Activated naive CD8-positive, alpha-beta T cell treated with anti-CD3 and anti-CD28 coated beads, Interleukin-2, amount 10 ng/mL, durations not matched to agents 7 days and 5 days (primary cell): Measurements from ENCODE around the gene MARCHF5. TPM values are rescaled to one million over a fixed set of nuclear protein-coding genes. Genes with fewer than 3 reads are reported as not detected.
A peak's percentile ranks its signal among the peaks of the same experiment; 100 is the strongest.

Experiments used
- ATAC-seq: fragments of 150-1000 bp; cut with Tn5 transposase; one replicate; pipeline ENCODE4 v1.10.0; 2021; ENCODE audit warnings: low read depth, moderate library complexity
- POLR2A ChIA-PET: fragments of 350-600 bp; sonication (Branson Sonifier 250); formaldehyde crosslinking; loops from one replicate; lab custom pipeline; 2021; ENCODE audit warnings: antibody characterized with exemption; lab: Charles Lee
- DNase-seq: peaks from one replicate; pipeline ENCODE4 v3.0.0; 2021
- H3K27ac Mint-ChIP-seq: one replicate; pipeline ENCODE4 v1.8.0; 2022; ENCODE audit warnings: mild to moderate bottlenecking, mixed read lengths
- H3K27me3 Mint-ChIP-seq: one replicate; pipeline ENCODE4 v1.8.0; 2022; ENCODE audit warnings: mild to moderate bottlenecking, moderate library complexity, mixed read lengths
- H3K36me3 Mint-ChIP-seq: one replicate; pipeline ENCODE4 v1.8.0; 2021; ENCODE audit warnings: mild to moderate bottlenecking, mixed read lengths
- H3K4me1 Mint-ChIP-seq: one replicate; pipeline ENCODE4 v1.8.0; 2021; ENCODE audit warnings: mixed read lengths
- H3K4me3 Mint-ChIP-seq: one replicate; pipeline ENCODE4 v1.8.0; 2022; ENCODE audit warnings: mild to moderate bottlenecking, moderate library complexity, mixed read lengths
- H3K9me3 Mint-ChIP-seq: one replicate; pipeline ENCODE4 v1.8.0; 2021; ENCODE audit warnings: mixed read lengths
- total RNA-seq, 2 experiments: library from RNA; stranded (reverse); gene quantifications; one replicate each; pipeline ENCODE4 v1.2.3, GENCODE V29; 2021

Gene MARCHF5
- total RNA-seq, 2 experiments from 2014 or later: 25.6 to 27.2 TPM

DNA sequence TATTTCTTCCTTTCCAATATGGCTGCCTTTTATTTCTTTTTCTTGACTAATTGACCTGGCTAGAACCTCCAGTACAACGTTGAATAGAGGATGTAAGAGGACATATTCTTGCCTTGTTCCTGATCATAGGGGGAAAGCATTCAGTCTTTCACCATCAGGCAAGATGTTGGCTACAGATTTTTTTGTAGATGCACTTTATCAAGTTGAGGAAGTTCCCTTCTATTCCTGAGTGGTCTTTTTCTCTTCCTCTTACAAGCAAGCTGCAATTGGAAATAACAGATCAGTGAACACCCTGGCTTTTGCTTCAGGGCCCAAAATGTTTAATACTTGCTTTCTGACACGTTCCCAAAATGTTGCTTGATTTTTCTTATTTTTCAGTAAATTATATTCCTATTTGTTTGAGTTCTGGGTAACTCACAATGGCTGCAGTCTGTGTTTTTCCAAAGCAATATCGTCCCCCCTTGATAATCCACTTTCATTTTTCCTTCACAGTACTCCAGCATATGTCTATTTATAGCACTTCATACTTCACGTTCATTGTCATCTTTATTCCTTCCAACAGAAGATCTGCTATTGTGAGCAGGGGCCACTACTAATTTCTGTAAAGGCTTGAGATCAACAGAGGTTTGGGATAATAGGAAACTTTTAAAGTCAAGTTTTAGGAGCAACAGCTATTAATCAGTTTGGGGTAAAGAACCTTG is 11.8 kb upstream of the MARCHF5 start:
- Mint-ChIP-seq H3K27ac (no peak overlapping the region), H3K9me3 (no peaks in the 10 kb centered on the region), H3K36me3 (peaks cover 11% of the 10 kb centered on the region), H3K4me1 (peaks cover 2% of the 10 kb centered on the region), H3K27me3 (no peaks in the 10 kb centered on the region), H3K4me3 (no peak overlapping the region)
- POLR2A ChIA-PET: no interaction called here
- ATAC-seq: no peak
- no peak for DNase-seq

DNA sequence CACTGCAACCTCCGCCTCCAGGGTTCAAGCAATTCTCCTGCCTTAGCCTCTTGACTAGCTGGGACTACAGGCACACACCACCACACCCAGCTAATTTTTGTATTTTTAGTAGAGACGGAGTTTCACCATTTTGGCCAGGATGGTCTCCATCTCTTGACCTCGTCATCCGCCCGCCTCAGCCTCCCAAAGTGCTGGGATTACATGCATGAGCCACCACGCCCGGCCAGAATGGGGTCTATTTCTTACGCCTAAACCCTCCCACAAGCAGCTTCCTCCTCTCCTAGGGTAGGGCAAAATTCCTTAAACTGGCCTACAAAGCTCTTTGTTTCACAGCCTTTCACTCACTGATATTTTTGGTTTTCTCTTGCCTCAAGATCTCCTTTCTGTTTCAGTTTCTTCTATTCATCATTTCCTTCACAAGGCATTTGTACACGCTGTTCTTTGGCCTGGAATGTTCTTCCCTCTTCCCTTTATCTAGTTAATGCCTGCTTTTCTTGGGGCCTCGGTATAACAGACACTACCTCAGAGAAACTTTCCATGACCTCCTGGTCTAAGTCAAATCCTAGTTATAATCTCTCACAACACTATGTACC is 6.8 kb upstream of the MARCHF5 start:
- H3K27ac Mint-ChIP-seq: peak overlapping the region; percentile 78
- no peaks in the 10 kb centered on the region for H3K27me3 Mint-ChIP-seq
- DNase-seq: no peak
- H3K4me1 Mint-ChIP-seq: peaks cover 15% of the 10 kb centered on the region
- ATAC-seq: peak; percentile 39
- peaks cover 12% of the 10 kb centered on the region for H3K36me3 Mint-ChIP-seq
- POLR2A ChIA-PET: interaction anchor here (0.6 kb wide), 1 partner anchor 19 kb away, joined by 3 read pairs; no protein-coding TSS in a partner anchor
- H3K9me3 Mint-ChIP-seq: no peaks in the 10 kb centered on the region
- peak overlapping the region; percentile 66 for H3K4me3 Mint-ChIP-seq

DNA sequence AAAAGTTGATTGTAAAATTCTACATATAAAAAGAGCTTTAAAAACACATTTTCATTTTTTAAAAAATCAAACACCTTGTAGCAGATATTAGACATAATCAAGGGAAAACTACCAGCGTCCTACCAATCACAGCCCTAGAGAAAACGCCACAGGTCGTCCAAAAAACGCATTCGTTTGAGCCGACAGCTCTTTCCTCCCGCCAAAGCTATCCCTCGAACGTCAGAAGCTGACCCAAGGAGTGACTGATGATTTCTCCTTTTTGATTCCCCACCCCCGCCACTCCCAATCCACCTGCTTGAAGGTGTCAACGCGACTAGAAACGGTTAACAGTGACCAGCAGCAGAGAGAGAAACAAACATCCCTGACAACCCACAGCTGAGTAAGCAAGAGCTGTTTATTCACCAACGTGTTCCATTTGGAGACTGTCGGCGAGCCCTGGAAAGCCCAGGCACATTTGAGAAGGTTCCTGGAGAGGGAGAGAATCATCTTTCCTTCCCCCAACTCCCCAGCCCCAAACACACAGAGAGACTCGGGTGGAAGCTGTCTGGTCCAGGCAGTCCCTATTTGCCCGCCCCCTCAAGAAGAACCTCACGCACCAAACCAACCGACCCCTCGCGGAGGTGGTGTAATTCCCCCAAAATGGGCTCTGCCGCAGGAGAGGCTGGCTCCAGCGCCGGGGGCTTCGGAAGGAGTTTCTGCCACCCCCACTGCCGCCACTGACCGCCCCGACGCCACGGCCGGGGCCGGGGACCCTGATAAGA is 711 bp upstream of the MARCHF5 start:
- peaks cover 10% of the 10 kb centered on the region for H3K36me3 Mint-ChIP-seq
- ATAC-seq: peak; percentile 21

DNA sequence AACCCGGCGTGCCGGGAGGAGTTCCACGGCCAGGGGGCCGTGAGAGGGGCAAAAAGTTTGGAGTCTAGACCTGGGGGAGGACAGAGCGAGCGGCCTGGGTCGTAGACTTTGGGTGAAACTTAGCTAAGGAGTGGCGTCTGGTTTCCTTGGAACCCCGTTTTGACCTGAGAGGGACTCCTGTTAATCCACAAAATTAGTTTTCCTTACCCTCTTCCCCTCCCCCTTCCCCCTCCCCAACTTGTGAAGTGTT is 574 bp downstream of the MARCHF5 start:
- H3K9me3 Mint-ChIP-seq: no peaks in the 10 kb centered on the region
- H3K27ac Mint-ChIP-seq: peak overlapping the region; percentile 84
- POLR2A ChIA-PET: interaction anchor here (1.0 to 2.9 kb wide), 8 partner anchors 9 to 557 kb away, joined by 3 to 12 read pairs (median 7); partner anchors contain the start of genes BTAF1 and EXOC6
- H3K4me3 Mint-ChIP-seq: peak overlapping the region; percentile 98
- no peaks in the 10 kb centered on the region for H3K27me3 Mint-ChIP-seq
- DNase-seq: no peak
- H3K36me3 Mint-ChIP-seq: peaks cover 6% of the 10 kb centered on the region
- ATAC-seq: no peak
- peaks cover 21% of the 10 kb centered on the region for H3K4me1 Mint-ChIP-seq

More for the DNA sequence above, 711 bp upstream of the MARCHF5 start:
- POLR2A ChIA-PET: interaction anchor here (0.6 to 2.9 kb wide), 11 partner anchors 10 to 558 kb away, joined by 3 to 12 read pairs (median 4); partner anchors contain the start of genes BTAF1 and EXOC6
- Mint-ChIP-seq H3K4me1 (peaks cover 25% of the 10 kb centered on the region), H3K9me3 (no peaks in the 10 kb centered on the region), H3K4me3 (peak overlapping the region; percentile 98), H3K27ac (peak overlapping the region; percentile 84), H3K27me3 (no peaks in the 10 kb centered on the region)
- no peak for DNase-seq

DNA sequence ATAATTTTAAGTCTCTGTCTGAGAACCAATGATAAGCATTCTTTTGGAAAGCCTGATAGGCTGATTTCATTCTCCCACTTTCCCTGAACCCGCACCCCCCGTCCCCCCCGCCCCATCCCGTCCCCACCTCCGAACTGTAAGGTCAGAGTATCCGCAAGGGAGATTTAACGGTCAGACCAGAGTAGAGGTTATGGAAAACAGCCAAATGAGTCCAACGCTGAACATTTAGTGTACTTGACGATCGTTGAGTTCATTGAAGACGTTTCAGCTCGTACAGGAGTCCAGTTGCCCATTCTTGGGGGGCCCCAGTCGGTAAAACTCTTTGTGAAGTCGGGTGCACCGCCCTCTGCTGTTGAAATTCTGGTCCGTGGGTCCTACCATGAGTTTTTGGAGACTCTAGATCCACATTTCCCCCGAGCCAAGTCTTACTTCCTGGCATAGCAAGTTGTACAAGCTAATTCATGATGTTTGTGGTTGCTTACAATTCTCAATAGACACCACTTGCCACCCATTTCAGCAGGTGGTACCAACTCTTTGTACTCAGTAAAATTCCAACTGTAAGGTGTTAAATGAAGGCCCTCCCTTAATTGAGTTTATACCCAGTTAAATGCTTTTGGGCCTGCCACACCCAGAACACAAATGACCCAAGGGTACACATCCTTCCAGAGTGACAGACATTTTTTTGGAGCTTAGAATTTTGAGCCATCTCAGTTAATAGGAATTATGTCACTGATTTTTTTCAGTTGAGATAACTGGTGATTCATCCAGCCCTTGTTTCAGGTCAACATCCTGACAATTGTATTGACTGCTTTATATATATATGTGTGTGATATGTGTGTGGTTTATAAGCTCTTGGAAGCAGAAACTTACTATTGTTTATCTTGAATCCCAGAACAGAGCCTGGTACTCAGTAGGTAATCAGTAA is 1.2 kb downstream of the MARCHF5 start:
- H3K9me3 Mint-ChIP-seq: no peaks in the 10 kb centered on the region
- DNase-seq (peak; percentile 58), ATAC-seq (no peak)
- H3K27me3 Mint-ChIP-seq: no peaks in the 10 kb centered on the region
- peaks cover 21% of the 10 kb centered on the region for H3K4me1 Mint-ChIP-seq
- peak overlapping the region; percentile 98 for H3K4me3 Mint-ChIP-seq
- H3K36me3 Mint-ChIP-seq: peaks cover 8% of the 10 kb centered on the region
- H3K27ac Mint-ChIP-seq: peak overlapping the region; percentile 84
- POLR2A ChIA-PET: interaction anchor here (1.6 to 2.9 kb wide), 4 partner anchors 8 to 368 kb away, joined by 5 to 12 read pairs (median 10); partner anchors contain the start of gene BTAF1

DNA sequence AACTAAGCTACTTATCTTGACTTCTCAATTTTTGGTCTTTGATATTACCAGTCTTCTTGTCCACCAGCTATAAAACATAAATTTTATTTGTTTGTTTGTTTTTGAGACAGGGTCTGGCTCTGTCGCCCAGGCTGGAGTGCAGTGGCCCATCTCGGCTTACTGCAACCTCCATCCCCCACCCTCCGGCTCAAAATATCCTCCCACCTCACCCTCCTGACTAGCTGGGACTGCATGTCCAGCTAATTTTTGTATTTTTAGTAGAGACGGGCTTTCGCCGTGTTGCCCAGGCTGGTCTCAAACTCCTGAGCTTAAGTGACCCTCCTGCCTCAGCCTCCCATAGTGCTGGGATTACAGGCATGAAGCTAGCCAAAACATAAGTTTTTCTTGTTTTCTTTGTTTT is 7.5 kb downstream of the MARCHF5 start:
- H3K4me3 Mint-ChIP-seq: no peak overlapping the region
- H3K27ac Mint-ChIP-seq: no peak overlapping the region
- POLR2A ChIA-PET: no interaction called here
- DNase-seq: no peak
- H3K4me1 Mint-ChIP-seq: peaks cover 22% of the 10 kb centered on the region
- H3K36me3 Mint-ChIP-seq: peaks cover 17% of the 10 kb centered on the region
- no peaks in the 10 kb centered on the region for H3K9me3 Mint-ChIP-seq
- ATAC-seq: no peak
- H3K27me3 Mint-ChIP-seq: no peaks in the 10 kb centered on the region

DNA sequence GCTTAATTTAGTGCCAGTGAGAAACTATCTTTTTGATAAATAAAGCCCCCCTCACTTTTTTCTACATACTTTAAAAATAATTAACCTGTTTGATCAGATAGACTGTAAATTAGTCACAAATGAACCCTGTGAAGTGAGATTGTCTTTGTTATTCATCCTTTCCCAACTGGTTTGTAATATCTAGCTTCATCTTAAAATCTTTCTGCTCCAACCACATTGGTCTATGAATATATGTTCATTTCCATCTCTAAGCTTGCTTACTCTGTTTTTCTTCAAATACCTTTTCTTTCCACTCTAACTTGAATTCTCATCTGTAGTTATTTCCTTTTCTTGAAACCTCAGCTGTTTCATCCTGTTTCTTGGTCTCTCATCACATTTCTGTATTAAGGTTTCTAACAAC is 12.1 kb downstream of the MARCHF5 start:
- Mint-ChIP-seq H3K4me3 (no peak overlapping the region), H3K36me3 (peaks cover 12% of the 10 kb centered on the region), H3K4me1 (peaks cover 18% of the 10 kb centered on the region), H3K9me3 (no peaks in the 10 kb centered on the region), H3K27me3 (no peaks in the 10 kb centered on the region), H3K27ac (no peak overlapping the region)
- no peak for ATAC-seq
- DNase-seq: no peak
- POLR2A ChIA-PET: no interaction called here

DNA sequence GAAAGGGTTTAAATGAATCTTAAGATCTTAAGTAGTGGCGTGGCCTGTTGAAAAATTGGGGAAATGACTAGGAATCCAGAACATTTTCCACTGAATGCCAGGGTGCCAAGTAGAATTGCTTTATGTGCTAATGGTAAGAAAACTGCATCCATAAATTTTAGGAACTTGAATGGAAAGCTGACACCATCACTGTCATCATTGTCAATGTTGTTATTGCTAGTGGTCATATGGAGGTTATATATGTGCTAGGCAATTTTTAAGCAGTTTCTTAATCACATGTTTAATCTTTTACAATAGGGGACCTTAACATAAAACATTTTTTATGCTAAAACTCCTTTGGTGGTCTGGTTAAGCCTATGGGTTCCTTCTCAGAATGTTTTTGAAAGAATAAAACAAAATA is 13.1 kb downstream of the MARCHF5 start:
- Mint-ChIP-seq H3K36me3 (peaks cover 10% of the 10 kb centered on the region), H3K4me1 (peaks cover 14% of the 10 kb centered on the region), H3K4me3 (no peak overlapping the region), H3K27ac (no peak overlapping the region), H3K9me3 (no peaks in the 10 kb centered on the region), H3K27me3 (no peaks in the 10 kb centered on the region)
- DNase-seq (no peak), ATAC-seq (no peak)
- POLR2A ChIA-PET: interaction anchor here (0.9 kb wide), 1 partner anchor 14 kb away, joined by 3 read pairs; the partner anchor contains the start of genes CPEB3 and MARCHF5

DNA sequence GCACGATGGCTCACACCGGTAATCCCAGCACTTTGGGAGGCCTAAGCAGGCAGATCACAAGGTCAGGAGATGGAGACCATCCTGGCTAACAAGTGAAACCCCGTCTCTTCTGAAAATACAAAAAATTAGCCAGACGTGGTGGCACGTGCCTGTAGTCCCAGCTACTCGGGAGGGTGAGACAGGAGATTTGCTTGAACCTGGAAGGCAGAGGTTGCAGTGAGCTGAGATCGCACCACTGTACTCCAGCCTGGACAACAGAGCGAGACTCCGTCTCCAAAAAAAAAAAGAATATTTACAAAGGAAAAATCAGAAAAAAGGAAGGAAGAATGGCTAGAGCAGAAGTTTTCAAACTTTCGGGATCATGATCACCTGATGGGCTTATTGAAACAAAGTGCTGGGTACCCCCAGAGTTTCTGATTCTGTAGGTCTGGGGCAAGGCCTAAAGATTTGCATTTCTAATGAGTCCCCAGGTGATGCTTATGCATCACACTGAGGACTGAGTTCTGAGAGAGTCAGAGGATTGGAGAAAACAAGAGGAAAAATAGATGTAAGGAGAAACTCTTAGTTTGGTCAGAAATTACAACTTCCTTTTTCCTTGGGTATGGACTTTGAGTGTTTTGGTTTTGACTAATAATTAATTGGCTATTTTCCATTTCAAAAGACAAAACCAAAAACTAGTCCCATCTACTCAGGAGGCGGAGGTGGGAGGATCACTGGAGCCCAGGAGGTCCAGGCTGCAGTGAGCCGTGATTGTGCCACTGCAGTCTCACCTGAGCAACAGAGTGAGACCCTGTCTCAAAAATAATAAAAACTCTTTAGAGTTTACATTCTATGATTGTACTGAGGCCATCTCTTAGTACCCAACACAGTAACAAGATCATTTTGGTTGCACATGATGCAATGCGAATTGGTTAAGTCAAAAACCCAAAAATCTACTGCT is 14.4 kb downstream of the MARCHF5 start:
- POLR2A ChIA-PET: no interaction called here
- DNase-seq (no peak), ATAC-seq (no peak)
- Mint-ChIP-seq H3K36me3 (peaks cover 10% of the 10 kb centered on the region), H3K4me1 (peaks cover 13% of the 10 kb centered on the region), H3K9me3 (no peaks in the 10 kb centered on the region), H3K27ac (no peak overlapping the region), H3K4me3 (no peak overlapping the region), H3K27me3 (no peaks in the 10 kb centered on the region)

DNA sequence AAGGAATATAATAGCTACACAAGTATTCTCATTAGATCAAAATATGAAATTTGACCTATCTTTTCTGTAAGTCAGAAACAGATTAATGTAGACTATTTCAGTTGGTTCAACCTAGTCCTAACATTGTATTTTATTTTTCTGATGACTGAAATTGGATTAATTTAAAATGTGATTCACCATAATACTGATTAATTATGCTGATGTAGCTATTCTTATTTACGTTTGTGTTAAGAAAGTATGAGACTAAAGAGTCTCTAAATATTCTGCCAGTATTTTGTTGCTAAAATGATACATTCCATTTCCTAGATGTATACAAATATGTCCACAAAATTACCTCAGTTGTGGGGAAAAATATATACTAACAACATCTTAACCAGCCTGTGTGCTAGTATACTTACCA is 18.3 kb downstream of the MARCHF5 start:
- H3K27ac Mint-ChIP-seq: no peak overlapping the region
- H3K9me3 Mint-ChIP-seq: no peaks in the 10 kb centered on the region
- DNase-seq: no peak
- H3K36me3 Mint-ChIP-seq: peaks cover 23% of the 10 kb centered on the region
- H3K4me1 Mint-ChIP-seq: peaks cover 6% of the 10 kb centered on the region
- no peaks in the 10 kb centered on the region for H3K27me3 Mint-ChIP-seq
- ATAC-seq: no peak
- no peak overlapping the region for H3K4me3 Mint-ChIP-seq
- POLR2A ChIA-PET: no interaction called here

DNA sequence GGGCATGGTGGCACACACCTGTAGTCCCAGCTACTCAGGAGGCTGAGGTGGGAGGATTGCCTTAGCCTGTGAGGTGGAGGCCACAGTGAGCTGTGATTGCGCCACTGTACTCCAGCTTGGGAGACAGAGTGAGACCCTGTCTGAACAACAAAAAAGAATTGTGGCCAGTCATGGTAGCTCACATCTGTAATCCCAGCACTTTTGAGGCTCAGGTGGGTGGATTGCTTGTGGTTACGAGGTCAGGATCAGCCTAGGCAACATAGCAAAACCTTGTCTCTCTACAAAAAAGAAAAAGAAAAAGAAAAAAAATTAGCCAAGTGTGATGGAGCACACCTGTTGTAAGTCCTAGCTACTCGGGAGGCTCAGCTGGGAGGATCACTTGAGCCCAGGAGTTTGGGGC is 22.8 kb downstream of the MARCHF5 start:
- POLR2A ChIA-PET: no interaction called here

DNA sequence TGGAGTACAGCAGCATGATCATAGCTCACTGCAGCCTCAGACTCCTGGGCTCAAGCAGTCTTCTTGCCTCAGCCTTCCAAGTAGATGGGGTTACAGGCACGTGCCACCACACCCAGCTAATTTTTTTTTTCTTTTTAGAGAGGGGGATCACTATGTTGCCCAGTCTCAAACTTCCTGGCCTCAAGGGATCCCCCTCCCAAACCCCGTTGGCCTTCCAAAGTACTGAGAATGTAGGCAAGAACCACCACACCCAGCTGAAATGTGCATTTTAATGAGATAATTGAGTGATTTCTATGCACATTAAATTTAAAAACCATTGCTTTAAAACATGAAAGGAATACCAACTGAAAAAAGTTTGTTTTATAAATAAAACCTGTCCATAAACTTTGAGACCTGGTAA is 25.6 kb downstream of the MARCHF5 start:
- POLR2A ChIA-PET: no interaction called here
- Mint-ChIP-seq H3K36me3 (peaks cover 41% of the 10 kb centered on the region), H3K27ac (no peak overlapping the region)

More for the DNA sequence above, 22.8 kb downstream of the MARCHF5 start:
- DNase-seq: no peak
- no peak overlapping the region for H3K27ac Mint-ChIP-seq
- H3K9me3 Mint-ChIP-seq: no peaks in the 10 kb centered on the region
- no peak for ATAC-seq
- peaks cover 6% of the 10 kb centered on the region for H3K4me1 Mint-ChIP-seq
- no peak overlapping the region for H3K4me3 Mint-ChIP-seq
- no peaks in the 10 kb centered on the region for H3K27me3 Mint-ChIP-seq
- H3K36me3 Mint-ChIP-seq: peaks cover 36% of the 10 kb centered on the region

More for the DNA sequence above, 25.6 kb downstream of the MARCHF5 start:
- no peaks in the 10 kb centered on the region for H3K27me3 Mint-ChIP-seq
- peaks cover 4% of the 10 kb centered on the region for H3K4me1 Mint-ChIP-seq
- no peak overlapping the region for H3K4me3 Mint-ChIP-seq
- ATAC-seq: no peak
- DNase-seq: no peak
- peaks cover 2% of the 10 kb centered on the region for H3K9me3 Mint-ChIP-seq
